ENCODE data around the gene HOXD8. TPM values are rescaled to one million over a fixed set of nuclear protein-coding genes. Genes with fewer than 3 reads are reported as not detected.

The HOXD8 gene
- total and polyA plus RNA-seq, 10 of the 15 experiments (the other 5 are each of a cell fraction or from before 2014, with no cell fraction given), result not detected

GRCh38 chr2:176158186-176158591 is 28.7 kb downstream of the HOXD8 start:
- Histone ChIP-seq H3K4me2 (ENCODE audit: control insufficient read depth, insufficient read depth) (no peak overlapping the region), H4K20me1 (ENCODE audit: control insufficient read depth, insufficient read depth) (no peaks in the 10 kb centered on the region), H2AFZ (ENCODE audit: control insufficient read depth, low read depth, low read length) (no peak overlapping the region), H3K27ac (ENCODE audit: control insufficient read depth, insufficient read depth) (no peak overlapping the region), H3K27me3 (replicated peaks in 1 of 2; ENCODE audit: control insufficient read depth in 2 of 2, insufficient read depth in 2 of 2, low read length in 1 of 2) (peaks cover 6 to 33% of the 10 kb centered on the region in 2 experiments), H3K9ac (ENCODE audit: control insufficient read depth, insufficient read depth, low read length) (no peak overlapping the region), H3K9me3 (replicated peaks; ENCODE audit: control insufficient read depth, insufficient read depth, low read length) (no peaks in the 10 kb centered on the region; the same call in 2 of the 3 replicates), H3K79me2 (ENCODE audit: control insufficient read depth, insufficient read depth, low read length) (no peaks in the 10 kb centered on the region), H3K36me3 (ENCODE audit: control insufficient read depth in 2 of 2, insufficient read depth in 2 of 2, low read length in 1 of 2) (no peaks in the 10 kb centered on the region), H3K4me3 (no peak overlapping the region), H3K4me1 (ENCODE audit: control insufficient read depth, insufficient read depth, low read length) (no peaks in the 10 kb centered on the region)
- DNase-seq (ENCODE audit: low read depth, low spot score), result no peak
- in situ Hi-C loops (cut with MboI), result no loop called here
- WGBS (ENCODE audit: insufficient coverage, insufficient replicate concordance, low lambda C conversion rate, missing lambda C conversion rate), result 36% methylated on average over 22 of the region's 22 CpGs
- FAIRE-seq, result no peak
- CTCF ChIA-PET, result interaction anchor here (0.5 kb wide), 1 partner anchor 38 kb away, joined by 4 read pairs; no protein-coding TSS in a partner anchor
- intact Hi-C loops (cut with micrococcal nuclease; ENCODE audit: unreplicated experiment), result no loop called here
- SMC1A ChIA-PET (ENCODE audit: uncharacterized antibody, unreplicated experiment), result no interaction called here
- POLR2A ChIA-PET, result no interaction called here
- no peak for ATAC-seq
- BruUV-seq (replicated peaks), result no TSS peak
- RAD21 ChIA-PET (ENCODE audit: unreplicated experiment), result no interaction called here
- TF ChIP-seq, protein P1, sequence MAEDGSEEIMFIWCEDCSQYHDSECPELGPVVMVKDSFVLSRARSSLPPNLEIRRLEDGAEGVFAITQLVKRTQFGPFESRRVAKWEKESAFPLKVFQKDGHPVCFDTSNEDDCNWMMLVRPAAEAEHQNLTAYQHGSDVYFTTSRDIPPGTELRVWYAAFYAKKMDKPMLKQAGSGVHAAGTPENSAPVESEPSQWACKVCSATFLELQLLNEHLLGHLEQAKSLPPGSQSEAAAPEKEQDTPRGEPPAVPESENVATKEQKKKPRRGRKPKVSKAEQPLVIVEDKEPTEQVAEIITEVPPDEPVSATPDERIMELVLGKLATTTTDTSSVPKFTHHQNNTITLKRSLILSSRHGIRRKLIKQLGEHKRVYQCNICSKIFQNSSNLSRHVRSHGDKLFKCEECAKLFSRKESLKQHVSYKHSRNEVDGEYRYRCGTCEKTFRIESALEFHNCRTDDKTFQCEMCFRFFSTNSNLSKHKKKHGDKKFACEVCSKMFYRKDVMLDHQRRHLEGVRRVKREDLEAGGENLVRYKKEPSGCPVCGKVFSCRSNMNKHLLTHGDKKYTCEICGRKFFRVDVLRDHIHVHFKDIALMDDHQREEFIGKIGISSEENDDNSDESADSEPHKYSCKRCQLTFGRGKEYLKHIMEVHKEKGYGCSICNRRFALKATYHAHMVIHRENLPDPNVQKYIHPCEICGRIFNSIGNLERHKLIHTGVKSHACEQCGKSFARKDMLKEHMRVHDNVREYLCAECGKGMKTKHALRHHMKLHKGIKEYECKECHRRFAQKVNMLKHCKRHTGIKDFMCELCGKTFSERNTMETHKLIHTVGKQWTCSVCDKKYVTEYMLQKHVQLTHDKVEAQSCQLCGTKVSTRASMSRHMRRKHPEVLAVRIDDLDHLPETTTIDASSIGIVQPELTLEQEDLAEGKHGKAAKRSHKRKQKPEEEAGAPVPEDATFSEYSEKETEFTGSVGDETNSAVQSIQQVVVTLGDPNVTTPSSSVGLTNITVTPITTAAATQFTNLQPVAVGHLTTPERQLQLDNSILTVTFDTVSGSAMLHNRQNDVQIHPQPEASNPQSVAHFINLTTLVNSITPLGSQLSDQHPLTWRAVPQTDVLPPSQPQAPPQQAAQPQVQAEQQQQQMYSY (CRISPR knock-in tag; IDR thresholded peaks at IDR 0.05), result no peak
- TF ChIP-seq HCFC1 (IDR thresholded peaks at IDR 0.05; ENCODE audit: low read length) (no peak), EP300 (IDR thresholded peaks at IDR 0.05; ENCODE audit: borderline replicate concordance in 1 of 2, control insufficient read depth in 1 of 2, low read depth in 2 of 2, low read length in 2 of 2) (no peak), MTA2 (IDR thresholded peaks at IDR 0.05; ENCODE audit: low read depth) (no peak), SMAD5 (IDR thresholded peaks at IDR 0.05; ENCODE audit: low read depth) (no peak), SRF (IDR thresholded peaks at IDR 0.05; ENCODE audit: low read depth in 2 of 2, low read length in 2 of 2) (no peak), RELA (IDR thresholded peaks at IDR 0.05; ENCODE audit: borderline replicate concordance, partially characterized antibody) (no peak), SUZ12 (IDR thresholded peaks at IDR 0.05; ENCODE audit: unreplicated experiment) (no peak), POLR2AphosphoS5 (IDR thresholded peaks at IDR 0.05; ENCODE audit: low read length) (no peak), NFYB (IDR thresholded peaks at IDR 0.05; ENCODE audit: insufficient read depth, low read depth, low read length) (no peak), RUNX3 (IDR thresholded peaks at IDR 0.05; ENCODE audit: low read length) (no peak), IKZF1 (conservative IDR thresholded peaks at IDR 0.05) (no peak), SP1 (IDR thresholded peaks at IDR 0.05; ENCODE audit: low read depth, low read length) (no peak), EZH2 (IDR thresholded peaks at IDR 0.05; ENCODE audit: borderline replicate concordance, control insufficient read depth, low read depth, low read length) (no peak), KLF5 (IDR thresholded peaks at IDR 0.05; ENCODE audit: partially characterized antibody) (no peak)
- TF ChIP-seq, protein P2, sequence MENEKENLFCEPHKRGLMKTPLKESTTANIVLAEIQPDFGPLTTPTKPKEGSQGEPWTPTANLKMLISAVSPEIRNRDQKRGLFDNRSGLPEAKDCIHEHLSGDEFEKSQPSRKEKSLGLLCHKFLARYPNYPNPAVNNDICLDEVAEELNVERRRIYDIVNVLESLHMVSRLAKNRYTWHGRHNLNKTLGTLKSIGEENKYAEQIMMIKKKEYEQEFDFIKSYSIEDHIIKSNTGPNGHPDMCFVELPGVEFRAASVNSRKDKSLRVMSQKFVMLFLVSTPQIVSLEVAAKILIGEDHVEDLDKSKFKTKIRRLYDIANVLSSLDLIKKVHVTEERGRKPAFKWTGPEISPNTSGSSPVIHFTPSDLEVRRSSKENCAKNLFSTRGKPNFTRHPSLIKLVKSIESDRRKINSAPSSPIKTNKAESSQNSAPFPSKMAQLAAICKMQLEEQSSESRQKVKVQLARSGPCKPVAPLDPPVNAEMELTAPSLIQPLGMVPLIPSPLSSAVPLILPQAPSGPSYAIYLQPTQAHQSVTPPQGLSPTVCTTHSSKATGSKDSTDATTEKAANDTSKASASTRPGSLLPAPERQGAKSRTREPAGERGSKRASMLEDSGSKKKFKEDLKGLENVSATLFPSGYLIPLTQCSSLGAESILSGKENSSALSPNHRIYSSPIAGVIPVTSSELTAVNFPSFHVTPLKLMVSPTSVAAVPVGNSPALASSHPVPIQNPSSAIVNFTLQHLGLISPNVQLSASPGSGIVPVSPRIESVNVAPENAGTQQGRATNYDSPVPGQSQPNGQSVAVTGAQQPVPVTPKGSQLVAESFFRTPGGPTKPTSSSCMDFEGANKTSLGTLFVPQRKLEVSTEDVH (IDR thresholded peaks at IDR 0.05; ENCODE audit: low read depth, partially characterized antibody), result no peak
- TF ChIP-seq, protein P3, sequence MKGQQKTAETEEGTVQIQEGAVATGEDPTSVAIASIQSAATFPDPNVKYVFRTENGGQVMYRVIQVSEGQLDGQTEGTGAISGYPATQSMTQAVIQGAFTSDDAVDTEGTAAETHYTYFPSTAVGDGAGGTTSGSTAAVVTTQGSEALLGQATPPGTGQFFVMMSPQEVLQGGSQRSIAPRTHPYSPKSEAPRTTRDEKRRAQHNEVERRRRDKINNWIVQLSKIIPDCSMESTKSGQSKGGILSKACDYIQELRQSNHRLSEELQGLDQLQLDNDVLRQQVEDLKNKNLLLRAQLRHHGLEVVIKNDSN (IDR thresholded peaks at IDR 0.05; ENCODE audit: borderline replicate concordance, extremely low read length, insufficient read depth, low read depth, low read length), result no peak
